ENCODE measurements around the gene WDR19. TPM values are rescaled to one million over a fixed set of nuclear protein-coding genes. Genes with fewer than 3 reads are reported as not detected.

Gene WDR19
- total RNA-seq, 1 experiment from 2014 or later: 23.3 TPM

GRCh38 chr4:39287223-39287622 lies 104.9 kb downstream of the WDR19 start:
- H3T11ph ChIP-seq (ENCODE audit: low read length): no peak overlapping the region
- no peaks in the 10 kb centered on the region for H3K27me3 ChIP-seq (ENCODE audit: insufficient read depth, low read length)
- H3K4me1 ChIP-seq (ENCODE audit: insufficient read depth, low read length): 0 out of 2 replicates have a peak, but pooled peaks cover 2% of the 10 kb centered on the region
- no peak overlapping the region for H3K4ac ChIP-seq (ENCODE audit: low read depth, low read length)
- H2BK15ac ChIP-seq (ENCODE audit: low read depth, low read length): no peak overlapping the region
- no peak overlapping the region for H2BK12ac ChIP-seq (ENCODE audit: insufficient read length, low read depth, low read length)
- H3K4me2 ChIP-seq (ENCODE audit: insufficient read depth, insufficient read length, low read length): no peak overlapping the region
- no peak overlapping the region for H3K23ac ChIP-seq (ENCODE audit: insufficient read length, low read depth, low read length)
- Mint-ChIP-seq H3K4me1 (peaks cover 5 to 10% of the 10 kb centered on the region in 2 experiments), H3K9me3 (no peaks in the 10 kb centered on the region), H3K4me3 (no peak overlapping the region), H3K27ac (peak overlapping the region in 2 of 3 experiments; percentile 59 to 81; a peak in 2 of 7 replicates), H3K27me3 (ENCODE audit: low read depth) (no peaks in the 10 kb centered on the region), H3K36me3 (ENCODE audit: insufficient read depth in 1 of 3, low read depth in 3 of 3) (peaks cover 24 to 62% (median 54%) of the 10 kb centered on the region in 3 experiments)
- no peak overlapping the region for H3K18ac ChIP-seq (ENCODE audit: insufficient read length, low read depth, low read length)
- H3K9ac ChIP-seq (ENCODE audit: extremely low read depth, insufficient read length, low read length): no peak overlapping the region
- H4K20me1 ChIP-seq (ENCODE audit: control insufficient read depth, insufficient read depth, insufficient read length): no peaks in the 10 kb centered on the region
- H3K56ac ChIP-seq (ENCODE audit: insufficient read length, low read depth, low read length): no peak overlapping the region
- H2AFZ ChIP-seq (ENCODE audit: low read length): no peak overlapping the region
- H2BK5ac ChIP-seq (ENCODE audit: insufficient read length, low read length): no peak overlapping the region
- no peak overlapping the region for H3K14ac ChIP-seq (ENCODE audit: insufficient read depth, low read length)
- H3K9me3 ChIP-seq (ENCODE audit: control insufficient read depth, low read depth, low read length): no peaks in the 10 kb centered on the region
- no peak overlapping the region for H4K91ac ChIP-seq (ENCODE audit: insufficient read length, low read depth, low read length)
- no peak overlapping the region for H2AK5ac ChIP-seq (ENCODE audit: insufficient read length, low read length)
- no peak overlapping the region for H4K5ac ChIP-seq (ENCODE audit: insufficient read length, low read depth, low read length)
- no peak overlapping the region for H2BK120ac ChIP-seq (ENCODE audit: low read depth, low read length, poor library complexity, severe bottlenecking)
- no peak for DNase-seq
- no peak overlapping the region for H4K8ac ChIP-seq (replicated peaks; ENCODE audit: insufficient read length, low read depth, low read length)
- no peaks in the 10 kb centered on the region for H3K79me2 ChIP-seq (ENCODE audit: insufficient read depth, low read length)
- H2BK20ac ChIP-seq (ENCODE audit: low read depth, low read length, poor library complexity, severe bottlenecking): no peak overlapping the region
- no peak overlapping the region for H3K27ac ChIP-seq (ENCODE audit: insufficient read length, low read depth, low read length)
- no peaks in the 10 kb centered on the region for H3K23me2 ChIP-seq (ENCODE audit: insufficient read length, low read depth, low read length, poor library complexity, severe bottlenecking)
- no peak for TF ChIP-seq CTCF (conservative IDR thresholded peaks at IDR 0.05)
- H3K79me1 ChIP-seq (ENCODE audit: insufficient read depth, low read depth, low read length, poor library complexity, severe bottlenecking): no peaks in the 10 kb centered on the region
- no CpG with 5 or more reads among the region's 4 CpGs for WGBS (ENCODE audit: extremely low coverage, insufficient read length, low lambda C conversion rate)
